Left colon (tissue), 2 donors: ENCODE measurements around the gene CARD8. TPM values are rescaled to one million over a fixed set of nuclear protein-coding genes. Genes with fewer than 3 reads are reported as not detected.
"Not testable (repeated sequence)": the region's sequence is repeated elsewhere in the genome, so short reads cannot be mapped to it uniquely, and the experiment has no call there.

Experiments
- ATAC-seq: fragments of 200-7000 bp; cut with Tn5 transposase; one replicate; pipeline ENCODE4 v1.9.1; 2020; ENCODE audit warnings: mild to moderate bottlenecking, moderate library complexity
- DNase-seq, 2 donors: peaks; one replicate each; pipeline ENCODE4 v3.0.0-alpha.2; 2020
- intact Hi-C, 2 donors: fragments of 100-400 bp; cut with DNase I in 1 of 2; cut with micrococcal nuclease in 1 of 2; formaldehyde crosslinking; loops; one replicate each; pipeline versions ENCODE4 v1.11.2 to v1.14.0; 2022; cut with DNase I, micrococcal nuclease
- long read RNA-seq: library from polyadenylated mRNA; unstranded; transcript quantifications from one replicate; pipeline ENCODE4 v2.0.0, GENCODE V29; 2021
- total RNA-seq, 2 donors: library from RNA; stranded (reverse); fragmentation: NEBNext Ultra II Directional; extraction: Animal tissue kit (Norgen Biotek cat#: 25700); gene quantifications; one replicate each; pipeline ENCODE4 v1.2.1, GENCODE V29; 2021
- donor health status: DM: no; HTN: no; CAD: no.
- donor health status: DM: yes; HTN: yes; CAD: no.

CARD8 gene, protein sequence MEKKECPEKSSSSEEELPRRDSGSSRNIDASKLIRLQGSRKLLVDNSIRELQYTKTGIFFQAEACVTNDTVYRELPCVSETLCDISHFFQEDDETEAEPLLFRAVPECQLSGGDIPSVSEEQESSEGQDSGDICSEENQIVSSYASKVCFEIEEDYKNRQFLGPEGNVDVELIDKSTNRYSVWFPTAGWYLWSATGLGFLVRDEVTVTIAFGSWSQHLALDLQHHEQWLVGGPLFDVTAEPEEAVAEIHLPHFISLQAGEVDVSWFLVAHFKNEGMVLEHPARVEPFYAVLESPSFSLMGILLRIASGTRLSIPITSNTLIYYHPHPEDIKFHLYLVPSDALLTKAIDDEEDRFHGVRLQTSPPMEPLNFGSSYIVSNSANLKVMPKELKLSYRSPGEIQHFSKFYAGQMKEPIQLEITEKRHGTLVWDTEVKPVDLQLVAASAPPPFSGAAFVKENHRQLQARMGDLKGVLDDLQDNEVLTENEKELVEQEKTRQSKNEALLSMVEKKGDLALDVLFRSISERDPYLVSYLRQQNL
- total RNA-seq: 10 to 100 TPM; 15.3 to 23.4 TPM
- long read RNA-seq, partial matches to known transcripts: 4 of 9 reads
- long read RNA-seq, other reads (novel, unspliced or antisense): 4 of 9 reads

DNA sequence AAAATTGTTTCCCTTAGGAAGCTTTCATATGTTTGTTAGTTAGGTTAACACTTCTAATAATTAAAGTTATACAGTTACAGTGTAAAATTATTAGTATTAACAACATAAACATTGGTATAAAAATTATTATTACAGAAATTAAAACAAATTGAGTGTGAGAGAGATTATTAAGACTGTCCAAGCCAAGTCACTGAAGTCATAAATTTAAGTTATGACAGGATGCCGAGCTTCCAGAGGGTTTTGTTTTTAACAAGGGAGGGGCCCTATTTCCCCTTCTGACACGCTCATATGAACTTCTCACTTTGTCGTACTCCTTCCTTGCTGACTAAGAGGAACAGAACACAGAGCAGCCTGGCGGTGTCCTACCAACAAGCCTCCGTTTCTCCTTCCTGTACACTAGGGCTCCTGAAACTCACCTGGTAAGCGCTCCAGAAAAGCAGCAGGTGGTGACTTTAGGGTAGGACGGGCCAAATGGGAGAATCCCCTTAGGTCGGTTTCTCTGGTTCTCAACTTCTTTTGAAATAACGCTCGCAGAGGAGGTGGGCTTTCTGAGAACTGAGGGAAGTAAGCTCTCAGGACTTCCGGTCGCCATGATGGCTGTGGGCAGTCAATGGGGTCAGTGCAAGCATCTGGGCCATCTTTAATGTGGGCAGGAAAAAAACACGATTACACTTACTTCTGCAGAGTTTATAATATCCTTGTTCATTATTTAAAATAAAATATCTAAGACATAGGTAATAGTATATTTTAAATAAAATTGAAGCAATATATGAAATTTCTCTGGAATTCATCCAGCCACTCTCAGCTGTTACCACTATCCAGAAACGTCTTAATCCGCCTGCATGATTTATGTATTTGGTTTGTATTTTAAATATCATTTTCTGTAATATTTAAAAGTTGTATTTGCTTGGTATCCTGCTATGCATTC is at the start of gene CARD8:
Gene CARD8 (minus strand): TSS at position 537 of the 928 bp plus-strand sequence. CDS start 14,892 bp downstream, outside the sequence.
- intact Hi-C loops: no loop called here
- ATAC-seq: peak; percentile 91
- DNase-seq: peak; percentile 80 to 85

DNA sequence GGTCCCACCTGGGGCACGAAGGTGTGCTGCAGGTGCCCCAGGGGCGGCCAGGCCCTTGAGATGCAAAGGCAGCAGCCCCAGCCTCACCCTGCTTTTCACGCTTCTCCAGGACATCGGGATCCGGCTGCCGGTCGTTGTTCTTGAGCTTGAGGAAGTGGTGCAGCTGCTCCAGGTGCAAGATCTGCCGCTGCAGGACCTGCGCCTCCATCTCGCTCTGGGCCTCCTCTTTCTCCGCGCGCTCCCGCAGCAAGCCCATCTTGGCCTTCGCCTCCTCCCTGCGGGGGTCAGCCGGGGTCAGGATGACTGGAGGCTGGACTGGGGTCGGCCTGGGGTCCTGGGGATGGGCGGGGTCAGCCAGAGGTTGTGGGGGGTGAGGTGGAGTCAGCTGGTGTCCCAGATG is 48.2 kb upstream of the CARD8 start:
- intact Hi-C loops: no loop called here
- DNase-seq (no peak), ATAC-seq (no peak)

DNA sequence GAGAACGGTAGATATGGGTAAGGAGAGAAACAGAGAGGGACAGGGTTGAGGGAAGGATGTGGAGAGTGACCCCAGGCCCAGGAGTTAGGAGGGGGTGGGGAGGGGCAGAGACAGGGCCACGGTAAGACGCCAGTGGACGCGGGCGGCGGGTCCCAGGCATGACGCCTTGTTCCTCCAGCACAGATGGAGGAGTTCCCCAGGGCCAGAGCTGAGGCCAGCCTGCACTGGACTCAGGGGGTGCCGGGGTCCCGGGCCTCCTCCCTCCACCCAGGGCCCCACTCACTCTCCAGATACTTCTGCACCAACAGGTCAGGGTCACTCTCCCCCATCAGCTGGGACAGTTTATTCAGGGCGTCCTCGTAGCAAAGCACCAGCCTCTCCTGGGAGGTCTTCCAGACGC is 47.7 kb upstream of the CARD8 start:
- ATAC-seq: no peak
- intact Hi-C loops: no loop called here

DNA sequence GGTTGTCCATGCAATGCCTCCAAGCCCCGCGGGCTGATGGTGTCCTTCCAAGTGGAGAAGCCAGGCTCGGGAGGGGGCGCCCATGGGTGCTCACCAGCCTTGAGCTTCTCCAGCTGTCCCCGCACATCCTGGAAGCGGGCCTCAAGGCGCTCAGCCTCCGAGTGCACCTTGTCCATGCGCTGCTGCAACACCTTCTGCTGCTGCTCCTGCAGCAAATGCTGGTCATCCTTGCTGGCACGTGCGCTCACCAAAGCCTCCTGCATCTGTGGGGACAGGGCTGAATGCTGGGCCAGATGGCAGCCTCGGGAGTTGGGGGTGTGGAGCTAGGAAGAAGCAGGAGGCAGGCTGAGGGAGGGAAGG is 46.9 kb upstream of the CARD8 start:
- ATAC-seq: no peak
- DNase-seq: no peak
- intact Hi-C loops: no loop called here

More for the DNA sequence above, 47.7 kb upstream of the CARD8 start:
- DNase-seq: no peak

DNA sequence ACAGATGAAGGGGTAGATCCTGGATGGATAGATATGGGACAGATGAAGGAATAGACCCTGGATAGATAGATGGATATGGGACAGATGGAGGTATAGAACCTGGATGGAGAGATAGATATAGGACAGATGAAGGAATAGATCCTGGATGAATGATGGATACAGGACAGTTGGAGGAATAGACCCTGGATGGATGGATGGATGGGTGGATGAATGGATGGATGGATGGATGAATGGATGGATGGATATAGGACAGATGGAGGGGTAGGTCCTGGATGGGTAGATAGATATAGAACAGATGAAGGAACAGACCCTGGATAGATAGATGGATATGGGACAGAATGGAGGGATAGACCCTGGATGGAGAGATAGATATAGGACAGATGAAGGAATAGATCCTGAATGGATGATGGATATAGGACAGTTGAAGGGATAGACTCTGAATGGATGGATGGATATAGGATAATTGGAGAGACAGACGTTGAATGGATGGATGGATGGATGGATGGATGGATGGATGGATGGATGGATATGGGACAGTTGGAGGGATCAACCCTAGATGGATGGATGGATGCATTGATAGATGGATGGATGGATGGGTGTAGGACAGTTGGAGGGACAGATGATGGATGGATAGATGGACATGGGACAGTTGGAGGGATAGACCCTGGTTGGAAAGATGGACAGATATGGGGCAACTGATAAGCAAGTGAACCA is 46.3 kb upstream of the CARD8 start:
- DNase-seq (no peak), ATAC-seq (no peak)
- intact Hi-C loops: no loop called here

DNA sequence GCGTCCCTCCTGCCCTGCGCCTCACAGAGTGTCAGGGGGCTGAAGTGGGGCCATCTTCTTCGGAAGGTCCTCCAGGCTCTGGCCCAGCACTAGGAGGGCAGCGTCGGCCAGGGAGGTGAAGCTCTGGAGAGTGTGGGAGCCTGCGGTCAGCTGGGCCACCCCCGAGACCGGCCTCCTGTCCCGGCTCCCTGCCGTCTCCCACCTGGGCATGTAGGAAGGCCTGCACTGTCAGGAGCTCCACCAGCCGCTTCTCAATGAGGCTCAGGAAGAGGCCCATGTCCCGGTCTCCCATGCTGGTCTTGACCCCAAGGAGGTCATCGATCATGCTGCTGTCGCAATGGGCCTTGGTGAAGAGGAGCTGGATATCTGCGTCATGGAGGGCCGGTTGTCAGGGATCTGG is 42.3 kb upstream of the CARD8 start:
- ATAC-seq: no peak
- intact Hi-C loops: no loop called here
- DNase-seq: no peak

DNA sequence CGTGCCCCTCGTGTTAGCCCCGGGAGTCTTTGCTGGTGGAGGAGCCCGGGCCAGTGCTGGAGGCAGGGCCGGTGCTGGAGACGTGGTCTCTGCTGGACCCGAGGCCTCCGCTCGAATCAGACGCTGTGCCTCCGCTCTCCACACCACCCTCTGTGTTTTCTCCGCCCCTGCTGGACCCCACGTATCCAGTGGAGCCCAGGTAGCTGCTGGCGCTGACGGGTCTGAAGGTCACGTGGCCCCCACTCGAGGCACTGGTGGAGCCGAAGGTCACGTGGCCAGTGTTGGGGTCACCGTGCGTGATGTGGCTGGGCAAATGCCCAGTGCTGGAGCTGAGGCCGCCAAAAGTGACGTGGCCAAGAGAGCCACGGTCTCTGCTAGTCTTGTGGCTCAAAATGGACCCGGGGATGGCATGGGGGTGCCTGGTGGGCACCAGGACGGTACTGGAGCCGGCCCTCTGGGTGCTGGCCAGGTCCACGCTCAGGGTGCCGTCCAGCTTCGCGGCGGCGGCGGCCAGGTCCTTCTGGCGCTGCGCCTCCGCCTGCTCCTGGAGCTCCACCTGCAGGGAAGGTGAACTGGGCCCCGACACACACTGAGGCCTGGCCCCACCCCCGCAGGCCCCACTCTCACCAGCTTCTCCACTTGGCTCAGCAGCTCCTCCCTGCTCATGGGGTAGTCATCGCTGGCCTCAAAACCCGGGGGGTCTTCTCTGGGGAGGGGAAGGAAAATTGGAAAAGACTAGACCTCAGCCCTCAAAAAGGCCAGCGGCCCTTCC is 41.4 kb upstream of the CARD8 start:
- DNase-seq: no peak
- intact Hi-C loops: no loop called here
- no peak for ATAC-seq

DNA sequence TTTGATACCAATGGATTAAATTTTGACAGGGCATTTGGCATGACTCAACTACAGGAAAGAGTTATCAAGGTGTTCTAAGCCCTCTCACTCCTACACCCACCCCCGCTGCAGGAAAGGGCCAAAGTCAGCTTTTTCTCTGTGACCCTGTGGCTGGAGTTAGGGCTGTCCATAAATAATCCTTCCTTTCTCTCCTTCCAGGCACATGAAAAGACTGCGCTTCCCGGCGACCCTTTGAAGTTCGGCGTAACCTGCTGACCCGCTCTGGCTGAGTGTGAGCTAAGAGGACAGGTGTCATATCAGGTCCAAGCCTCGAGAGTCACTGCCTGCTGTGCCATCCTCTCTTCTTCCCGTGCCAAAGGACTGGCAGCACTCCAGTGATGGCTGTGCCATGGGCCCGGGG is 39.7 kb upstream of the CARD8 start:
- DNase-seq: no peak
- no peak for ATAC-seq
- intact Hi-C loops: no loop called here

DNA sequence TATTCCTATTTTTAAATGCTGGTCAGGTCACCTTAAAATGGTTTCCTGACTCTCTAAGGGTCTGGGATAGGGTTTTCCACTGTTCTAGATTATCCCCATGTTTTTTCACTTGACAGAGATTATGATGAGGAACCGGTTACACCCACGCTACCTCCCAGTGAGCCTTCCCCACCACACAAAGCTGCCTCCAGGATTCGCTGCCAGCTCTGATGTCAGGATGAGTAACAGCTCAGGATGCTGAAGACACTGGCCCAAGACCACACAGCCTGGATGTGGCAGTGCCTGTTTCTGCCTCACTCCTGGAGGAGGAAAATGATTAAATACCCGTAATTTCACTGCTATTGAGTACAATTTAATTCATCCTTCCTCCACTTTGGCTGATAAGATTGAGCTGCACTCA is 37.1 kb upstream of the CARD8 start:
- intact Hi-C loops: no loop called here
- ATAC-seq (no peak), DNase-seq (no peak)

DNA sequence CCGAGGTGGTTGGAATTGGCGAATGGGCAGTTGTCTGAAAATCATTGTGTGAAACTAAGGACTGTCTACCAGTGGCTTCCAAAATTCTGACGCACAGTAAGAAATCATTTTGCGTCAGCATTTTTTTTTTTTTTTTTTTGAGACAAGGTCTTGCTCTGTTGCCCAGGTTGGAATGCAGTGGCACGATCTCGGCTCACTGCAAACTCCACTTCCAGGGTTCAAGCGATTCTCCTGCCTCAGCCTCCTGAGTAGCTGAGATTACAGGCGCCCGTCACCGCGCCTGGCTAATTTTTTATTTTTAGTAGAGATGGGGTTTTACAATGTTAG is 35.7 kb upstream of the CARD8 start:
- ATAC-seq, intact Hi-C loops, DNase-seq: not testable (repeated sequence)

DNA sequence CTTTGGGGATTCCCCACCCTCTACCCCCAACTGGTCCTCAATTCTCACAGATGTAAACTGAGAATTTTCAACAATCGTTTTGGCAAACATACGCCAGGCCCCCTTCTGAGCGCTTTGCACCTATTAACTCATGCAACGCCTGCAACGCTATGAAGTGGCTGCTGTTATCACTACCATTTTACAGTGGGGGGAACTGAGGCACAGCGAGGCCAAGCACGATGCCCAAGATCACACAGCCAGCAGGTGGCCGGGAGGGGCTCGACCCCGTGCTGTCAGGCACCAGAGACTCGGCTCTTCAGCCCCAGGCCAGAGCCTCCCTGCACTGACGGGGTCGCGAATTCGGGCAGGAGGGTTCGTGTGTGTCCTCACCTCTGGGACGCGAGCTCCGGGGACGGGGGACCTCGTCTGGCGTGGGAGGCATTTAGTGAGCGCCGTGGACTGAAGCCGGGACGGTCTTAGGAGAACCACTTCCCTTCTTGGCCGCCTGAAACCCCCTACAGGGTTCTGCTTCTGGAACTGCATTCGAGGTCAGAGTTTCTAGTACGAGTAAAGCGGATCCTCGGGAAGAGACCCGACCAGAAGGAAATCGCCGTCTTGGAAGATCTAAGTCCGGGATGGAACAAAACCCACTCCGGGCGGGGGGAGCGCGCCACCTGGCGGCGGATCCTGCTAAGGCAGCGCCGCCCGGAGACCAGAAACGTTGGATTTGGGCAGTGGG is 35.2 kb upstream of the CARD8 start:
- ATAC-seq: peak; percentile 83
- intact Hi-C loops: no loop called here
- DNase-seq: peak; percentile 28 to 76

DNA sequence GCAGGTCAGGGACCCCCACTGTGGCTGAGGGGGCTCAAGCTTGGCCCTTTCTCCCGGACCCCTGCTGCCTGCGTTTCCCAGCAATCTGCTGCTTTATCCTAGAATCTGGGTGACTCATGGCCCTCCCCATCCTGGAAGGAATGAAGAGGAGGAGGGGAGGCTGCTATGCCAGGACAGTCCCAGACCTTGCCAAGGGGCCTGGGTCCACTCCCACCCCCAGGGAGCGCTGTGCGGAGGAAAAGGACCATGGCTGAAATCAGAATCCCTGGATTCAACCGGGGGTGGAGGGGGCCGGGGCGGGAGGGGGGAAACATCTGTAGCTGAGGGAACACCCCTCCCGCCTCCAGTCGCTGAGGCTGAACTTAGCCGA is 34.7 kb upstream of the CARD8 start:
- no peak for ATAC-seq
- no peak for DNase-seq
- intact Hi-C loops: no loop called here

DNA sequence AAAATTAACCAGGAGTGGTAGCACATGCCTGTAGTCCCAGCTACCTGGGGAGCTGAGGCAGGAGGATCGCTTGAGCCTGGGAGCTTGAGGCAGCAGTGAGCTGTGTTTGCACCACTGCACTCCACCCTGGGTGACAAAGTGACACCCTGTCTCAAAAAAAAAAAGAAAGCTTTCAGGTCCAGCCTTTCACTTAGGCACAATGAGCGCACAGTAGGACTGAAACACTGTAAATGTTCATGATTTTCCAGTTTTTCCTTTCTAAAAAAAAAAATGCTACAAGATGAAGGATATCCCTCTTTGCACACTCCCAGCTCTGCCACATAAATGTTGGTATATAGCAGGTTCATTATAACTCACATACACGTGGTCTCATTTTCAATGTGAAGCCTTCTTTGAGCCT is 32.0 kb upstream of the CARD8 start:
- ATAC-seq: no peak
- intact Hi-C loops: no loop called here
- no peak for DNase-seq

DNA sequence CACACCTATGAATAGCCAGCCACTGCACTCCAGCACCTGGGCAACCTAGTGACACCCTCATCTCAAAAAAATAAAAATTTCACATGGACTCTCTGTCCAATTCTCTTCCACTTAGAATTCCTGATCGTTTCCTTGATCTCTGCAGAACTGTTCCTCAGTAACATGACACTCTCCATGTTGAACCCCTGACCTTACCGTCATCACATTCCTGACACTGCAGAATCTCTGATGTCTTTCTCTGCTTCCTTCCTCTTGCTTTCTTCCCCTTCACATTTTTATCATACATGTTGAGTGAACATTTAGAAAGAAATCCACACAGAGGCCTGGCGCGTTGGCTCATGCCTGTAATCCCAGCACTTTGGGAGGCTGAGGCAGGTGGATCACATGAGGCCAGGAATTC is 29.2 kb upstream of the CARD8 start:
- DNase-seq: no peak
- intact Hi-C loops: no loop called here
- ATAC-seq: no peak

DNA sequence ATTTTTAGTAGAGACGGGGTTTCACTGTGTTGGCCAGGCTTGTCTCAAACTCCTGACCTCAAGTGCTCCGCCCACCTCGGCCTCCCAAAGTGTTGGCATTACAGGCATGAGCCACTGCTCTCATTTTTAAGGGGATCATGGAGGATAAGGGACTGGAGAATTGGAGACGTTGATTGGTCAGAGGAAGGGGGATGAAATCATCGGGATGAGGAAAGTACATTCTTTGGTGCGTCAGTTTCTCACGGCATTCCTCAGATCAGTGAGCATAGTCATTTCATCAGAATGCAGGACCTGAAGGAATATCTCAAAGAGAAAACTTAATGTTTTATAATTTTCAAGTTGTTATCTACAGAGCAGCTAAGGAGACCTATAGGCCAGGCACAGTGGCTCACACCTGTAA is 28.2 kb upstream of the CARD8 start:
- intact Hi-C loops: no loop called here
- ATAC-seq (no peak), DNase-seq (no peak)

DNA sequence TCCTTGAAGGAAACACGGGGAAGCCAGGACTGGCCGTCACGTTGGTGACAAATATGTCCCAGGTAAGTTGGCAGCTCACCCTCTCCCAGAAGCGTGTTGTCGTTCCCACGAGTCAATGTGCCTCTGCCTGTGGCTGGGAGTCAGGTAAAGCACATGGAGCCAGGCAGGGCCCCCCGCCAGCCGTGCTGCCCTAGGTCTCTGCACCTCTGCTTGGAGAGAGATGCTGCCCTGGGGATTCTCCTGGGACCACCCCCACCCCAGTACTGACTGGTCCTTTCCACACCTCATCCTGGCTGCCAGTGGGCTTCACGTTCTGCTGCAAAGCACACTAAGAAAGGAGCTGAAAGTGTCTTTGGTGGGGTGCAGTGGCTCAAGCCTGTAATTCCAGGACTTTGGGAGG is 24.0 kb upstream of the CARD8 start:
- no peak for DNase-seq
- intact Hi-C loops: no loop called here
- no peak for ATAC-seq

DNA sequence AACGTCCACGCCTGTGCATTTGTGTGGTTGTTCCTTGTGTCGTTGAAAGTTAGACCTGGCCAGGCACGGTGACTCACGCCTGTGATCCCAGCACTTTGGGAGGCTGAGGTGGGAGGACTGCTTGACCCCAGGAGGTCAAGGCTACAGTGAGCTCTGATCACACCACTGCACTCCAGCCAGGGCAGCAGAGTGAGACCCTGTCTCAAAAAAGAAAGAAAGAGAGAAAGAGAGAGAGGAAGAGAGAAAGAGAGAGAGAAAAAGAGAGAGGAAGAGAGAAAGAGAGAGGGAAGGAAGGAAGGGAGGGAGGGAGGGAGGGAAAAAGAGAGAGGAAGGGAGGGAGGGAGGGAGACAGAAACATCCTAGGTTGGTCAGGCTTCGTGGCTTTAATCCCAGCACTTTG is 19.2 kb upstream of the CARD8 start:
- intact Hi-C loops: no loop called here
- ATAC-seq: no peak
- no peak for DNase-seq

DNA sequence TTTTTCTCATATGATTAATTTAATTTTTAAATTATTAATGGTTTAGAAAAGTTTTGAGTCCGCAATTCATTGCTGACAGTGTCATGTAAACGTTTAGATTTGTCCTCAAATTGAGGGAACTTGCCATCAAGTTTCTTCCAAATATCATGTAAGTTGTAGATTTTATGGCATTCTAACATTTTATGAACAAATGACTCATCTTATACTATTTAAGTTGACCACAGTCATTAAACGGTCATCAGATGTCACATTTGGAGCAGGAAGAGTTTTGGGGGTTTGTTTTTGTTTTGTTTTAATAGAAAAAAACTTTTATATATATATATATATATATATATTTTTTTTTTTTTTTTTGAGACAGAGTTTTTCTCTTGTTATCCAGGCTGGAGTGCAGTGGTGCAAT is 18.5 kb upstream of the CARD8 start:
- intact Hi-C loops: no loop called here
- no peak for ATAC-seq
- no peak for DNase-seq
